ENCODE results near the gene SLC39A9. TPM values are rescaled to one million over a fixed set of nuclear protein-coding genes. Genes with fewer than 3 reads are reported as not detected.

SLC39A9 gene
- total RNA-seq, 1 donor from 2014 or later = 140 TPM

DNA sequence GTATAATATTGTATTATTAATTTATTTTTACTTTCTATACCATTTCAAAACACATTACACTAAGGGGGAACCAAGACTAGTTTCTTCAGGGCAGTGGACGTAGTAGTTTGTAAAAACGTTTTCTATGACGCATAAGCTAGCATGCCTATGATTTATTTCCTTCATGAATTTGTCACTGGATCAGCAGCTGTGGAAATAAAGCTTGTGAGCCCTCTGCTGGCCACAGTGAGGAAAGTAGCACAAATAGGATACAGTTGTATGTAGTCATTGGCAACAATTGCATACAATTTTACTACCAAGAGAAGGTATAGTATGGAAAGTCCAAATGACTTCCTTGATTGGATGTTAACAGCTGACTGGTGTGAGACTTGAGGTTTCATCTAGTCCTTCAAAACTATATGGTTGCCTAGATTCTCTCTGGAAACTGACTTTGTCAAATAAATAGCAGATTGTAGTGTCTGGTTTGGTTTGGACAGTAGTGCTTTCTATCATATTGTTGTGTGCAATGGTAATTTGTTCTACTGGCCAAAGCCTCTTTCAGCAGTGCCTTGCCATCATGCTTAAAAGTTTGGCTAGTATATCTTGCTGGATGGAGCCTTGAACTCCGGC is 61.7 kb downstream of the SLC39A9 start:
- Histone ChIP-seq H3K27me3 (ENCODE audit: control insufficient read depth, insufficient read depth, low read length) (no peaks in the 10 kb centered on the region), H3K36me3 (ENCODE audit: control insufficient read depth, insufficient read depth, low read length) (peaks cover 3% of the 10 kb centered on the region), H3K4me3 (ENCODE audit: low read depth, low read length) (no peak overlapping the region)
- no peak for FAIRE-seq
- peak; percentile 89 for DNase-seq (ENCODE audit: low read depth)
- TF ChIP-seq CTCF (IDR thresholded peaks at IDR 0.05; ENCODE audit: insufficient read depth, low read length, severe bottlenecking) = peak; percentile 64

DNA sequence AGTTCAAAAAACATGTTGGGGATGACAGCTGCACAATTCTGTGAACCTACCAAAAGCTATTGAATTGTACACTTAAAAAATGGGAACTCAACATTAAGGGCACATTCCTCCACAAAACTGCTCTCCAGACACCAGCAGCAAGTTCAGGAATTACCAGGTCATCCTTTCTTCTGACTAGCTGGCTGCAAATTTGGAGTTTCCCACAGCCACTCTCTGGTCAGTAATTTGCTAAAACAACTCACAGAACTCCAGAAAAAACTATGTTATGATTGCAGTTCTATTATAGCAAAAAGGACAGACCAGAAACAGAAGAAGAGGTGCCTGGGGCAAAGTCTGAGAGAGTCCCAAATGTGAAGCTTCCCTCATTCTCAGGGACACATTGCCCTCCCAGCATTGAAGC is 65.9 kb downstream of the SLC39A9 start:
- Histone ChIP-seq H3K4me3 (ENCODE audit: low read depth, low read length) (no peak overlapping the region), H3K36me3 (ENCODE audit: control insufficient read depth, insufficient read depth, low read length) (no peaks in the 10 kb centered on the region), H3K27me3 (ENCODE audit: control insufficient read depth, insufficient read depth, low read length) (no peaks in the 10 kb centered on the region)
- no peak for TF ChIP-seq CTCF (IDR thresholded peaks at IDR 0.05; ENCODE audit: insufficient read depth, low read length, severe bottlenecking)
- no peak for FAIRE-seq
- no peak for DNase-seq (ENCODE audit: low read depth)

DNA sequence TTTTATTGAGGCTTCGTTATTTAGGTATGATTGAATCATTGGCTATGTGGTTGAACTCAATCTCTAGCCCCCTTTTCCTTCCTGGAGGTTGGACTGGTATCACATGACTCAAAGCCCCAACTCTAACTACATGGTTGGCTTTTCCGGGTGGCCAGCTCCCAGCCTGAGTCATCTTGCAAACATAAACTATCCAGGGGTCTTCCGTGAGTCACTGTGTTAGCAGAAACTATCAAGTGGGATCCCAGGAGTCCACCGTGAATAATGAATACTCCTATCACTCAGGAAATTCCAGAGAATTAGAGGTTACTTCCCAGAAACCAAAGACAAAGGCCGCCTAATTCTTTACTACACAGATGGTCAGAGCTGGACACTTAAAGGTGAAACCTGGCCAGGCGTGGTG is 66.3 kb downstream of the SLC39A9 start:
- no peaks in the 10 kb centered on the region for H3K27me3 ChIP-seq (ENCODE audit: control insufficient read depth, insufficient read depth, low read length)
- H3K36me3 ChIP-seq (ENCODE audit: control insufficient read depth, insufficient read depth, low read length) = no peaks in the 10 kb centered on the region
- no peak for TF ChIP-seq CTCF (IDR thresholded peaks at IDR 0.05; ENCODE audit: insufficient read depth, low read length, severe bottlenecking)
- DNase-seq (ENCODE audit: low read depth) (no peak), FAIRE-seq (no peak)
- no peak overlapping the region for H3K4me3 ChIP-seq (ENCODE audit: low read depth, low read length)

DNA sequence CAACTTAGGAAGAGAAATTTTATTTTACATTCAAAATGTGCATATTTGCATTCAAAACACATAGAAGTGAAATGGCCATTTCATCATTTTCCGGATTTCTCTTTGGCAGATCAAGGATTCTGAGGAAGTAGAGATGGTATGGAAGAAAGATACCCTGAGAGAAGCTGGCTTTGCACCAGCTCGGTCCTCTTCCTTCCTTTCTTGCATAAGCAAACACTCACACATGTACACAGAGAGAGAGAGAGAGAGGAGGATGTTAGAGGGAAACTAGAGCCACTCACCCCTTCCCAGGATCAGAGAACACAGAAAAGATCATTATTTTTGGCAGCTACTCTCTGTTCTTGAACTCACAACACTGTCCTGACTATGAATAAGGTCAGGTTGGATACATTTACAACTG is 70.5 kb downstream of the SLC39A9 start:
- no peak for TF ChIP-seq CTCF (IDR thresholded peaks at IDR 0.05; ENCODE audit: insufficient read depth, low read length, severe bottlenecking)
- DNase-seq (ENCODE audit: low read depth) (no peak), FAIRE-seq (no peak)
- no peaks in the 10 kb centered on the region for H3K27me3 ChIP-seq (ENCODE audit: control insufficient read depth, insufficient read depth, low read length)
- H3K36me3 ChIP-seq (ENCODE audit: control insufficient read depth, insufficient read depth, low read length) = no peaks in the 10 kb centered on the region
- H3K4me3 ChIP-seq (ENCODE audit: low read depth, low read length) = no peak overlapping the region

- DNase-seq (ENCODE audit: low read depth) = no peak
- H3K4me3 ChIP-seq (ENCODE audit: low read depth, low read length) = no peak overlapping the region
- no peak for FAIRE-seq
Observed at GRCh38 chr14:69471436-69471835, 72.9 kb downstream of the SLC39A9 start.

More at GRCh38 chr14:69471436-69471835, 72.9 kb downstream of the SLC39A9 start:
- no peaks in the 10 kb centered on the region for H3K36me3 ChIP-seq (ENCODE audit: control insufficient read depth, insufficient read depth, low read length)
- TF ChIP-seq CTCF (IDR thresholded peaks at IDR 0.05; ENCODE audit: insufficient read depth, low read length, severe bottlenecking) = no peak
- H3K27me3 ChIP-seq (ENCODE audit: control insufficient read depth, insufficient read depth, low read length) = no peaks in the 10 kb centered on the region

All from bronchial epithelial cell (primary cell).